OCI-LY3 (cell line): Measurements from ENCODE around the gene SPECC1L.

Experiments
- CTCF ChIP-seq: fragments of 200-600, 300-600 bp; sonication (generic); IDR thresholded peaks from 2 replicates; pipeline ENCODE4 v1.5.1; 2014; ENCODE audit warnings: antibody characterized with exemption, low read length, low read depth
- EZH2phosphoT487 ChIP-seq: fragments of 200-600 bp; shearing (Covaris generic); IDR thresholded peaks from 2 replicates; pipeline ENCODE4 v1.6.1; 2018; ENCODE audit warnings: antibody characterized with exemption, mixed run types, low read depth

DNA sequence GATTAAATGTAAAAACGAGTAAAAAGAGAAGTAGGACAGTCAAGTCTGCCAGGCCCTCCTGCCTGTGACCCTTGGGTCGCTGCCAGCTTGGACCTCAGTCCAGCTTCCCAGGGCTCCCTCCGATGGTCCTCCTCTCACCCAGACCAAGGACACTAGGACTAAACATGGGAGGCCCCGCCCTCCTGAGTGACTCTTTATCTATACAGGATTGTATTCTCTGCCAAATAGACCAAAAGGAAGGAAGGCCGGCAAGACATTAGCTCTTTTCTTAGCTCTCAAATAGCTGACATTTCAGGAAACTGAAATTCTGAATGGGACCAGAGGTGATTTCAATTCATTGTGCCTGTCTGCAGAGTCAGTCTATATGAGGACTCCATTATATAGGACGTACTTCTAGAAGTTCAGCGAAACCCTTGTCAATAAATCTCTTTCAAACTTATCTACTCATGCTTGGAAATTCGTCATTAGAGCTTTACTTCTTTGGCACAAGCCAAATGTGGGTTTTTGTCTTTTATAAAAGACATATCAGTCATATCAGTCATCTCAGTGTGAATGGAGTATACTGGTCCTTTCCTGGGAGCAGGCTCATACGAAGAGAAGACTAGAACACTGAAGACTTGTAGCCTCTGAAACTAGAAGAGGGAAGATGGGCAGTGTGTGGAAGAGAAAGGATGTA lies 185.3 kb downstream of the SPECC1L start:
- TF ChIP-seq CTCF (no peak), EZH2phosphoT487 (no peak)
